HL-60 (cell line): ENCODE results near the gene PIGQ.

Source experiments
- DNase-seq, 2 experiments: peaks; one replicate each; pipeline ENCODE4 v3.0.0-alpha.2; 2010 to 2020; ENCODE audit warnings: low read depth in 1 of 2, low spot score in 1 of 2
- H3K27ac ChIP-seq: fragments of 250-450 bp; sonication (Bioruptor Pico); replicated peaks from 2 replicates; pipeline ENCODE4 v1.5.1; 2020; ENCODE audit warnings: mild to moderate bottlenecking, moderate library complexity
- H3K27me3 ChIP-seq: fragments of 250-450 bp; sonication (Bioruptor Pico); 2 replicates; pipeline ENCODE4 v1.5.1; 2021; ENCODE audit warnings: mild to moderate bottlenecking, moderate library complexity; ENCODE audit not compliant: insufficient read depth, poor library complexity, severe bottlenecking
- H3K4me3 ChIP-seq: replicated peaks from 2 replicates; pipeline ENCODE4 v1.5.1; 2011; ENCODE audit warnings: mild to moderate bottlenecking, control low read depth, low read length; ENCODE audit not compliant: insufficient read depth
- CTCF ChIP-seq: IDR thresholded peaks from one replicate; pipeline ENCODE4 v1.5.1; 2011; ENCODE audit warnings: low read length, control low read depth, inconsistent platforms; ENCODE audit not compliant: insufficient read depth
- GABPA ChIP-seq: IDR thresholded peaks from 2 replicates; pipeline ENCODE4 v1.6.1; 2012; ENCODE audit warnings: low read depth
- POLR2AphosphoS5 ChIP-seq: IDR thresholded peaks from 2 replicates; pipeline ENCODE4 v1.6.1; 2012; ENCODE audit warnings: low read depth
- REST ChIP-seq: IDR thresholded peaks from 2 replicates; pipeline ENCODE4 v1.6.1; 2012; ENCODE audit warnings: low read depth; ENCODE audit not compliant: insufficient replicate concordance
- SPI1 ChIP-seq: IDR thresholded peaks from 2 replicates; pipeline ENCODE4 v1.6.1; 2012; ENCODE audit warnings: low read depth, mild to moderate bottlenecking, borderline replicate concordance

PIGQ gene

GRCh38 chr16:619476-620100 is 49.8 kb downstream of the PIGQ start:
- TF ChIP-seq CTCF (no peak), GABPA (no peak), REST (no peak), POLR2AphosphoS5 (no peak), SPI1 (no peak)
- H3K27ac ChIP-seq: no peak overlapping the region

GRCh38 chr16:620700-621525 is 51.1 kb downstream of the PIGQ start:
- H3K4me3 ChIP-seq: no peak overlapping the region
- H3K27ac ChIP-seq: no peak overlapping the region
- TF ChIP-seq GABPA: no peak
- no peak for TF ChIP-seq POLR2AphosphoS5
- no peak for TF ChIP-seq CTCF
- DNase-seq: no peak
- no peaks in the 10 kb centered on the region for H3K27me3 ChIP-seq

More at GRCh38 chr16:619476-620100, 49.8 kb downstream of the PIGQ start:
- Histone ChIP-seq H3K27me3 (no peaks in the 10 kb centered on the region), H3K4me3 (no peak overlapping the region)
- no peak for DNase-seq

GRCh38 chr16:621526-622105 is 51.8 kb downstream of the PIGQ start:
- H3K4me3 ChIP-seq: no peak overlapping the region
- no peak for DNase-seq
- TF ChIP-seq CTCF (no peak), SPI1 (no peak), REST (no peak), GABPA (no peak), POLR2AphosphoS5 (no peak)
- no peaks in the 10 kb centered on the region for H3K27me3 ChIP-seq
- no peak overlapping the region for H3K27ac ChIP-seq
